GM15510 (cell line): ENCODE data around the gene MAPKAP1.

Experiments used
- POLR2A ChIP-seq: IDR thresholded peaks from 3 replicates; pipeline ENCODE4 v1.6.1; 2011; ENCODE audit warnings: borderline replicate concordance; ENCODE audit not compliant: insufficient read length; ENCODE audit errors: extremely low read depth

MAPKAP1 gene

GRCh38 chr9:125659201-125659840 is 47.7 kb downstream of the MAPKAP1 start:
- no peak for TF ChIP-seq POLR2A

DNA sequence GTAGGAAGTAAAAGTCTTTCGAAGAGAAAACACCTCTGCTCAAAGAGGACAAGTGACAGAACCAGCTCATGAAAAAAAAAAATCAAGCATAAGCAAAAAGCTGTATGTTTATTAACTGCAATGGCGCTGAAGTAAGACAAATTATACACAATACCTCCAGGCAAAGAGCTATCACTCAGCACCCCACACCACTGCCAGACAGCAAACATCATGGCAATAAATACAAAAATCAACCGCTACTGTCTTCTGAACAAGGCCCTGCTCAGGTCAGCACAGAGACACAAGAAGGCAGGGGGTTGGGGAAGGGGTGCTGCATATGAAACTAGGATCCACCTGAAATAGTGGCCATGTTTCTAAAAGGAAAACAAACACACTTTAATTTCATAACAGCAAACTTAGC is 50.4 kb downstream of the MAPKAP1 start:
- no peak for TF ChIP-seq POLR2A

DNA sequence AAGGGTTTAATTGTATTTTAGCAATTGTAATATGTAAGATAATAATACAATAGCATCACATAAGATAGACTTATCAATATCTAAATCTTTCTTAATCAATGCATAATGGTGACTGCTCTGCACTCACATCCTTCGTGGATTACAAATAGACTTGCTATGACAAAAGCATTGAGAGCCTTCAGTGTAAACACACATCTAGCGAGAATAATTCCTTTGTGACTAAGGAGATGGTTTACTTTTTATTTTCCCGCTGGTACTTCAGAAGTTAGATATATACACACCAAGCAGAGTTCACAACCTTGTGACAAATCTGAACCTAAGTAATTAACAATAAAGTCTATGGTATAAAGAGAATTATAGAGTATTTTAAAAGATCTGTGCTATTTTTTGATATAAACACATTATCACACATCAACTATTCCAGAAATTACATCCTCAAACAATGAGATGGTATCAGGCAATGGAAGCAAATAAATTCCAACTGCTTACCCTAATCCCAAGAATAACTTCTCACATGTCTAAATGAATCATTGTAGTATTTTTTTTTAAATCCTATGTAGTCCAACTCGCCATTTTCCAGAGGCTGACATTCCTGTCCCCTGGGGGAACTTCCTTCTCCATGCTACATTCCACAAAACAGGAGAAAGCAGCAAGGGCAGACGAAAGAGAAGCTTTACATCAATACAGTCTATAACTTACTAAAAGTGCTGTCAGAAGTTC is 51.2 kb downstream of the MAPKAP1 start:
- no peak for TF ChIP-seq POLR2A

- no peak for TF ChIP-seq POLR2A
Observed at GRCh38 chr9:125655066-125655633, 51.9 kb downstream of the MAPKAP1 start.

- TF ChIP-seq POLR2A = no peak
Observed at GRCh38 chr9:125654121-125654520, 52.9 kb downstream of the MAPKAP1 start.

DNA sequence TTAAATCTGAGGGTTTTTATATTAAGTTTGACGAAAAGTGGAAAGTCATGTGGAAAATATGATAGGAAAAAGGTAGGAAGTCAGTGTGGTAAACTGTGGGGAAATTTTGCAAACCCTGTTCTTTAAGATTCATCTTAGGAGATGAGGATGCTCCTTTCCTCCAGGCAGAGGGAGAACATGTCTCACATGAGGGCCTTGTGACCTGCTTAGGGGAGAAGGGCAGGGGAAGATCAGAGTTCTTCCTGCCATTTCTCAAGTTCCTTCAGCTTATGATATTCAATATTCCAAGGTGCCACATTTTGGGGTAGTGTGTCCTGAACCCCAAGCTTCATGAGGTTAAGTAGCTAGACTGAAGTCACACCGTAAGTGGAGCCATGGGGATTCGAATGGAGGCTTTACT is 53.7 kb downstream of the MAPKAP1 start:
- TF ChIP-seq POLR2A = no peak

DNA sequence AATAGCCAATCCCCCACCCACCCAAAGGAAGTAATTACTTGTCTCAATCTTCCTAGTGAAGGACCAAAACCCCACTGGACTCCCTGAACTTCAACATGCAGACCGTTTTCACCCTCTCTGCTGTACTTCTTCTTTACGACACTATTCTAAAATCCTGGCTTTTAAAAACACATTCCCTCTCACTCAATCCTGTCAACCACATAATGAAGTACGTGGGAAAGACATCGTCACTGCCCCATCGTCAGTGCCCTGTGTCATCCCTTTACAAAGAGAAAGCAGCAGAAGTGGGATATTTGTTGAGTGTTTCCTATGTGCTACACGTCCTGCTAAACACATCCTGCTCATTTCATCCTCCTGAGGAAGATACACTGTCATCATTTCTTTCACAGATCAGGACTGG is 54.2 kb downstream of the MAPKAP1 start:
- no peak for TF ChIP-seq POLR2A

DNA sequence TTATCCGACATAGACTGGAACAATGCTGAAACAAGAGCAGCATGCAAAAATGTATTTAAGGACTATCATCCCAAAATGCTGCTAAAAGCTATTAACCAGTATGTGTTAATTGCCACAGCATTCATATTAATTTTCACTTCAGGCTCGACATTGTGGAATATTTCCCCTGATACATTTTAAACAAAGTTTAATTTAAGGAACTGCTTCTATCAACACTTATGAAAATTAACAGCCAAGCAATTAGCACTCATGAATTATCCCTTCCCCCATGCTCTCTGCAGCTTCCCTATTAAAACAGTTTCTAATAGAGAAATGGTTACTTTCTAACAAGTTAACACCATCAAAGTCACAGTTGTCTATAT is 54.8 kb downstream of the MAPKAP1 start:
- TF ChIP-seq POLR2A = no peak

GRCh38 chr9:125651576-125652232 is 55.3 kb downstream of the MAPKAP1 start:
- TF ChIP-seq POLR2A = no peak

- no peak for TF ChIP-seq POLR2A
Observed at GRCh38 chr9:125650271-125650737, 56.7 kb downstream of the MAPKAP1 start.

GRCh38 chr9:125649826-125650225 is 57.2 kb downstream of the MAPKAP1 start:
- TF ChIP-seq POLR2A = no peak

- TF ChIP-seq POLR2A = no peak
Observed at GRCh38 chr9:125649315-125649714, 57.7 kb downstream of the MAPKAP1 start.

DNA sequence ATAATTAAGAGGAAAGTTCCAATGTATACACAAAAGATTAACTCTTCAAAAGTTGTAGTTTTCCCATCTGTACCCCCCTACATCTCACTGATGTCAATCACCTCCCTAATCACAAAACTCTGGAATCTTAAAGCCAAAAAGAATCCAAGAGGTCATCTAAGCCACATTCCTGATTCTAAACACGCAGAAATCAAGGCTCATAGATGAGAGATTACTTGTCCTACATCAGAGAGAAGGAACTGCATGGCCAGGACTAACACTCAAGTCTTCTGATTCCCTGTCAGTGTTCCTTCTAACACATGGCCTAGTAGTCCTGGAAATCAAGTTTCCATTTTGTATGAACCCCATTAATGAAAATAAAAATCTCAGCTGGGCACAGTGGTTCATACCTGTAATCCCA is 58.7 kb downstream of the MAPKAP1 start:
- TF ChIP-seq POLR2A = no peak

- TF ChIP-seq POLR2A = no peak
Observed at GRCh38 chr9:125646621-125647100, 60.3 kb downstream of the MAPKAP1 start.

GRCh38 chr9:125646217-125646616 is 60.8 kb downstream of the MAPKAP1 start:
- no peak for TF ChIP-seq POLR2A

DNA sequence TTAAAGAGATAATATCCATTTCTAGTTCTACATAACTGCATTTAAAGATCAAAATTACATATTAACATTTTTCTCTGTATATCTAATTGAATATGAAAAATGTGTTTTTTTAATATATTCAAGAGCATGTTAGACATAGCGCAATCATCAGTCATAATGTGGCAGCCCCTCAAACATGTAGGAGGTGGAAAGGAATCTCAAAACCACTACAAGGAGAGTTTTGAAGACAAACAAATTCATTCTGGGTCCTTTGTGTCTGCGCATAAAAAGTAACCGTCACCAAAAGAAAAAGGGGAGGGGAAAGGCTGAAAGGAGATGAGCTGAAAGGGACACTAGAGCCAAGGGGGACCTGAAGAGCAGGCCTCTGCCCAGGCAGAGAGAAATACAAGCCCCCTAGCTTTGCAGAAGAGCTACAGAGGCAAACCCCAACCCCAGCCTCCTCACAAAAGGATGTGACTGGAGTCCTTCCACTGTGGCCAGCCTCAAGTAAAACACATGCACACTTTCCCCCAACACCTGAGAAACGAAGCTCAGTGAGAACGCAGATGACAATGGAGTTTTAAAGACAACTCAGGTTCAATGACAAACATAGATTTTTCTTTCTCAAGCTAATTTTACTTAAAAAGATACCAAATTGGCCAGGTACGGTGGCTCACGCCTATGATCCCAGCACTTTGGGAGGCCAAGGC is 62.0 kb downstream of the MAPKAP1 start:
- TF ChIP-seq POLR2A = no peak

GRCh38 chr9:125642311-125642710 is 64.7 kb downstream of the MAPKAP1 start:
- TF ChIP-seq POLR2A = no peak
